NB4 (cell line): Measurements from ENCODE around the gene IL10RA.

Source experiments
- CTCF ChIP-seq: IDR thresholded peaks from one replicate; pipeline ENCODE4 v1.5.1; 2012; ENCODE audit warnings: low read depth, low read length
- MYC ChIP-seq: IDR thresholded peaks from 2 replicates; pipeline ENCODE4 v1.6.1; 2011; ENCODE audit warnings: low read depth, low read length
- POLR2A ChIP-seq: IDR thresholded peaks from 2 replicates; pipeline ENCODE4 v1.6.1; 2011; ENCODE audit warnings: mild to moderate bottlenecking; ENCODE audit not compliant: insufficient read length; ENCODE audit errors: extremely low read depth

GRCh38 chr11:117966908-117967307 is 19.3 kb upstream of the IL10RA start:
- TF ChIP-seq POLR2A = no peak
- TF ChIP-seq CTCF = no peak
- no peak for TF ChIP-seq MYC
